Measurements from ENCODE around the gene RTRAF. TPM values are rescaled to one million over a fixed set of nuclear protein-coding genes. Genes with fewer than 3 reads are reported as not detected.

RTRAF gene
- total RNA-seq, 1 experiment from 2014 or later = 350 TPM

DNA sequence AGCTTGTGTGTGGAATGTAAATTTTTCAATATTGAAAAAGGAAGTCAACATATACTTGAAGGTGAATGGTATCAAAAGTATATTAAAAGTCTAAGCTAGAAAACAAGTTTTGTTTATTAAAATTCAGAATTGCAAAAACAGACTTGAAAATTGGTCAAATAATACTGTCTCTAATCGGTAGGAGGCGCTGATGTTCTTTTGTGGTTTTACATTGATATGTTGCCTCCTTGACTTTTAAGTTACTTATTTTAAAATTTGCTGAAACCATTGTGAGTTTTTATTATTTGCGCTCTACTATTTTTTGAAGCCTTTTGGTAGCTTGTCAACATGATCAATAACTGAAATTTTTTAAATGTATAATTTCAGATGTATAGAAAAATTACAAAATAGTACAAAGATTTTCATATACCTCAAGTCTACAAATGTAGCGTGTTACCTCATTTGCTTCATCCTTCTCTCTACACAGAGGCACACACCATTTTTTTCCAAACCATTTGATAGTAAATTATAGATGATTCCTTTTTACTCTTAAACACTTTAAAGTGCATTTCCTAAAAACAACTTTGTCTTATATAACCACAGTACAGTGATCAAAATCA, 6.9 kb downstream of the RTRAF start:
- Histone ChIP-seq H3K56ac (ENCODE audit: insufficient read length, low read depth, low read length) (no peak overlapping the region), H4K20me1 (ENCODE audit: control insufficient read depth, insufficient read depth, insufficient read length) (no peaks in the 10 kb centered on the region), H3K23ac (ENCODE audit: insufficient read length, low read depth, low read length) (no peak overlapping the region), H3K4me1 (ENCODE audit: insufficient read depth, low read length) (no peaks in the 10 kb centered on the region), H3K4me2 (ENCODE audit: insufficient read depth, insufficient read length, low read length) (no peak overlapping the region), H4K91ac (ENCODE audit: insufficient read length, low read depth, low read length) (no peak overlapping the region), H3K23me2 (ENCODE audit: insufficient read length, low read depth, low read length, poor library complexity, severe bottlenecking) (no peaks in the 10 kb centered on the region), H4K5ac (ENCODE audit: insufficient read length, low read depth, low read length) (no peak overlapping the region), H3K9me3 (ENCODE audit: control insufficient read depth, low read depth, low read length) (no peaks in the 10 kb centered on the region), H4K8ac (replicated peaks; ENCODE audit: insufficient read length, low read depth, low read length) (no peak overlapping the region), H2AFZ (ENCODE audit: low read length) (no peak overlapping the region), H3K27ac (ENCODE audit: insufficient read length, low read depth, low read length) (no peak overlapping the region), H3K79me1 (ENCODE audit: insufficient read depth, low read depth, low read length, poor library complexity, severe bottlenecking) (no peaks in the 10 kb centered on the region), H2BK12ac (ENCODE audit: insufficient read length, low read depth, low read length) (no peak overlapping the region), H3K9ac (ENCODE audit: extremely low read depth, insufficient read length, low read length) (no peak overlapping the region), H2BK5ac (ENCODE audit: insufficient read length, low read length) (no peak overlapping the region), H3K14ac (ENCODE audit: insufficient read depth, low read length) (no peak overlapping the region), H3K27me3 (ENCODE audit: insufficient read depth, low read length) (no peaks in the 10 kb centered on the region), H2BK15ac (ENCODE audit: low read depth, low read length) (no peak overlapping the region), H2BK120ac (ENCODE audit: low read depth, low read length, poor library complexity, severe bottlenecking) (no peak overlapping the region), H3K18ac (ENCODE audit: insufficient read length, low read depth, low read length) (no peak overlapping the region), H3K4ac (ENCODE audit: low read depth, low read length) (no peak overlapping the region), H3T11ph (ENCODE audit: low read length) (no peak overlapping the region), H3K79me2 (ENCODE audit: insufficient read depth, low read length) (no peaks in the 10 kb centered on the region), H2AK5ac (ENCODE audit: insufficient read length, low read length) (no peak overlapping the region), H2BK20ac (ENCODE audit: low read depth, low read length, poor library complexity, severe bottlenecking) (no peak overlapping the region)
- Mint-ChIP-seq H3K36me3 (ENCODE audit: insufficient read depth in 1 of 3, low read depth in 3 of 3) (peaks cover 36 to 78% (median 75%) of the 10 kb centered on the region in 3 experiments; a peak in 6 of 7 replicates), H3K27me3 (ENCODE audit: low read depth) (no peaks in the 10 kb centered on the region), H3K4me3 (no peak overlapping the region), H3K9me3 (no peaks in the 10 kb centered on the region), H3K27ac (peak overlapping the region in 1 of 3 experiments; percentile 72; a peak in 1 of 7 replicates), H3K4me1 (no peaks in the 10 kb centered on the region; a peak in 1 of 4 replicates)
- TF ChIP-seq, protein P1, sequence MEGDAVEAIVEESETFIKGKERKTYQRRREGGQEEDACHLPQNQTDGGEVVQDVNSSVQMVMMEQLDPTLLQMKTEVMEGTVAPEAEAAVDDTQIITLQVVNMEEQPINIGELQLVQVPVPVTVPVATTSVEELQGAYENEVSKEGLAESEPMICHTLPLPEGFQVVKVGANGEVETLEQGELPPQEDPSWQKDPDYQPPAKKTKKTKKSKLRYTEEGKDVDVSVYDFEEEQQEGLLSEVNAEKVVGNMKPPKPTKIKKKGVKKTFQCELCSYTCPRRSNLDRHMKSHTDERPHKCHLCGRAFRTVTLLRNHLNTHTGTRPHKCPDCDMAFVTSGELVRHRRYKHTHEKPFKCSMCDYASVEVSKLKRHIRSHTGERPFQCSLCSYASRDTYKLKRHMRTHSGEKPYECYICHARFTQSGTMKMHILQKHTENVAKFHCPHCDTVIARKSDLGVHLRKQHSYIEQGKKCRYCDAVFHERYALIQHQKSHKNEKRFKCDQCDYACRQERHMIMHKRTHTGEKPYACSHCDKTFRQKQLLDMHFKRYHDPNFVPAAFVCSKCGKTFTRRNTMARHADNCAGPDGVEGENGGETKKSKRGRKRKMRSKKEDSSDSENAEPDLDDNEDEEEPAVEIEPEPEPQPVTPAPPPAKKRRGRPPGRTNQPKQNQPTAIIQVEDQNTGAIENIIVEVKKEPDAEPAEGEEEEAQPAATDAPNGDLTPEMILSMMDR (conservative IDR thresholded peaks at IDR 0.05) = peak; percentile 78
- no peak for DNase-seq
- no CpG with 5 or more reads among the region's 4 CpGs for WGBS (ENCODE audit: extremely low coverage, insufficient read length, low lambda C conversion rate)
